Measurements from ENCODE around the gene WNK2.
"Not testable (repeated sequence)": the region's sequence is repeated elsewhere in the genome, so short reads cannot be mapped to it uniquely, and the experiment has no call there.

Gene WNK2

GRCh38 chr9:93315118-93315517, 131.2 kb downstream of the WNK2 start:
- DNase-seq: no peak

GRCh38 chr9:93315960-93316359, 132.0 kb downstream of the WNK2 start:
- no peak for DNase-seq

GRCh38 chr9:93316726-93317494, 133.0 kb downstream of the WNK2 start:
- no peak for DNase-seq

GRCh38 chr9:93317495-93318094, 133.7 kb downstream of the WNK2 start:
- DNase-seq: no peak

GRCh38 chr9:93318480-93318879, 134.5 kb downstream of the WNK2 start:
- no peak for DNase-seq

- DNase-seq: no peak
Observed at GRCh38 chr9:93319301-93319991, 135.5 kb downstream of the WNK2 start.

GRCh38 chr9:93319992-93320500, 136.1 kb downstream of the WNK2 start:
- no peak for DNase-seq

- no peak for DNase-seq
Observed at GRCh38 chr9:93320591-93321219, 136.8 kb downstream of the WNK2 start.

- no peak for DNase-seq
Observed at GRCh38 chr9:93321220-93321610, 137.3 kb downstream of the WNK2 start.

GRCh38 chr9:93323446-93323954, 139.6 kb downstream of the WNK2 start:
- DNase-seq: not testable (repeated sequence)

GRCh38 chr9:93324191-93324834, 140.4 kb downstream of the WNK2 start:
- no peak for DNase-seq

GRCh38 chr9:93325307-93326035, 141.5 kb downstream of the WNK2 start:
- no peak for DNase-seq

GRCh38 chr9:93326056-93326455, 142.1 kb downstream of the WNK2 start:
- no peak for DNase-seq

GRCh38 chr9:93326654-93327053, 142.7 kb downstream of the WNK2 start:
- DNase-seq: no peak

GRCh38 chr9:93329629-93330280, 145.8 kb downstream of the WNK2 start:
- DNase-seq: no peak

GRCh38 chr9:93332317-93332716, 148.4 kb downstream of the WNK2 start:
- DNase-seq: no peak

- no peak for DNase-seq
Observed at GRCh38 chr9:93336720-93337119, 152.8 kb downstream of the WNK2 start.

- DNase-seq: not testable (repeated sequence)
Observed at GRCh38 chr9:93338196-93338595, 154.3 kb downstream of the WNK2 start.

GRCh38 chr9:93340091-93340490, 156.2 kb downstream of the WNK2 start:
- no peak for DNase-seq

- DNase-seq: not testable (repeated sequence)
Observed at GRCh38 chr9:93341820-93342219, 157.9 kb downstream of the WNK2 start.

- DNase-seq: not testable (repeated sequence)
Observed at GRCh38 chr9:93342428-93342827, 158.5 kb downstream of the WNK2 start.
